Esophagus muscularis mucosa (tissue), 3 donors: Measurements from ENCODE around the gene TMEM51.

ENCODE experiments used
- CTCF ChIP-seq, 3 experiments: fragments of 200-600 bp in 2 of 3; fragments of 450-650 bp in 1 of 3; sonication (generic) in 2 of 3; IDR thresholded peaks; one replicate each; pipeline ENCODE4 v1.5.1; 2017 to 2019; ENCODE audit warnings: antibody characterized with exemption in 3 of 3, mild to moderate bottlenecking in 2 of 3, moderate library complexity in 1 of 3
- POLR2AphosphoS5 ChIP-seq, 2 donors: sonication (generic); formaldehyde crosslinking; IDR thresholded peaks; one replicate each; pipeline ENCODE4 v1.6.1; 2017; ENCODE audit warnings: antibody characterized with exemption in 2 of 2

GRCh38 chr1:15236321-15236721 lies 82.8 kb downstream of the TMEM51 start:
- TF ChIP-seq CTCF (IDR thresholded peaks at IDR 0.05) (no peak), POLR2AphosphoS5 (IDR thresholded peaks at IDR 0.05) (no peak)
